SK-N-SH (cell line): ENCODE results near the gene TGFB3. TPM values are rescaled to one million over a fixed set of nuclear protein-coding genes. Genes with fewer than 3 reads are reported as not detected.

Source experiments
- CTCF ChIA-PET: fragments of 300-600, 350-600 bp; formaldehyde crosslinking; extraction: SDS; loops from one replicate; lab custom pipeline; 2021; lab: Yijun Ruan, JAX
- POLR2A ChIA-PET: fragments of 350-600 bp; sonication (Branson Sonifier 250); formaldehyde crosslinking; extraction: SDS; loops from one replicate; lab custom pipeline; 2020; ENCODE audit warnings: antibody characterized with exemption, inconsistent platforms; lab: Yijun Ruan, JAX
- DNase-seq: peaks from one replicate; pipeline ENCODE4 v3.0.0; 2012
- H2AFZ ChIP-seq: fragments of 200-600 bp; sonication (generic); 2 replicates; pipeline ENCODE4 v1.8.1; 2016; ENCODE audit warnings: antibody characterized with exemption, mild to moderate bottlenecking, low read depth
- H3F3A ChIP-seq: fragments of 200-600 bp; sonication (generic); replicated peaks from 2 replicates; pipeline ENCODE3; 2016; ENCODE audit warnings: antibody characterized with exemption, mild to moderate bottlenecking; ENCODE audit not compliant: insufficient read depth
- H3K27ac ChIP-seq, 2 experiments: fragments of 200-500 bp in 1 of 2; fragments of 200-600 bp in 1 of 2; sonication (Bioruptor generic) in 1 of 2; sonication (generic), shearing (Covaris generic) in 1 of 2; 2 replicates each; pipeline versions ENCODE4 v1.5.1 to v1.6.1; 2014 to 2016; ENCODE audit warnings: low read depth in 2 of 2, inconsistent platforms in 1 of 2, low read length in 1 of 2, mild to moderate bottlenecking in 1 of 2, mixed read lengths in 1 of 2
- H3K27me3 ChIP-seq: fragments of 200-600 bp; sonication (generic), shearing (Covaris generic); 2 replicates; pipeline ENCODE4 v1.6.1; 2016; ENCODE audit warnings: mixed run types; ENCODE audit not compliant: insufficient read depth
- H3K36me3 ChIP-seq, 2 experiments: fragments of 200-500 bp in 1 of 2; fragments of 200-600 bp in 1 of 2; sonication (Bioruptor generic) in 1 of 2; sonication (generic) in 1 of 2; replicated peaks in 1 of 2; 2 replicates each; pipeline versions ENCODE3 to v1.5.1; 2014 to 2016; ENCODE audit warnings: low read length in 1 of 2, mild to moderate bottlenecking in 1 of 2; ENCODE audit not compliant: insufficient read depth in 2 of 2, control insufficient read depth in 1 of 2
- H3K4me1 ChIP-seq, 2 experiments: fragments of 200-500 bp in 1 of 2; fragments of 200-600 bp in 1 of 2; sonication (Bioruptor generic) in 1 of 2; sonication (generic), shearing (Covaris generic) in 1 of 2; 2 replicates each; pipeline versions ENCODE4 v1.5.1 to v1.6.1; 2014 to 2016; ENCODE audit warnings: low read depth in 1 of 2, low read length in 1 of 2, mixed run types in 1 of 2; ENCODE audit not compliant: insufficient read depth in 2 of 2, control insufficient read depth in 1 of 2
- H3K4me2 ChIP-seq: fragments of 200-600 bp; sonication (generic), shearing (Covaris generic); 2 replicates; pipeline ENCODE4 v1.6.1; 2017; ENCODE audit warnings: mixed run types
- H3K4me3 ChIP-seq, 2 experiments: fragments of 200-500 bp in 1 of 2; fragments of 200-600 bp in 1 of 2; sonication (Bioruptor generic) in 1 of 2; sonication (generic), shearing (Covaris generic) in 1 of 2; 2 replicates each; pipeline versions ENCODE4 v1.5.1 to v1.8.1; 2014 to 2016; ENCODE audit warnings: low read depth in 2 of 2, inconsistent platforms in 1 of 2, low read length in 1 of 2, mild to moderate bottlenecking in 1 of 2, mixed read lengths in 1 of 2, moderate library complexity in 1 of 2
- H3K79me2 ChIP-seq: fragments of 200-600 bp; sonication (generic); 2 replicates; pipeline ENCODE4 v1.8.1; 2017; ENCODE audit warnings: mild to moderate bottlenecking; ENCODE audit not compliant: insufficient read depth
- H3K9ac ChIP-seq: fragments of 200-600 bp; sonication (generic); 2 replicates; pipeline ENCODE4 v1.6.1; 2017; ENCODE audit warnings: mixed run types
- H3K9me2 ChIP-seq: fragments of 200-600 bp; sonication (generic); 2 replicates; pipeline ENCODE4 v1.6.1; 2017; ENCODE audit warnings: mixed run types
- H3K9me3 ChIP-seq: fragments of 200-600 bp; sonication (generic); 2 replicates; pipeline ENCODE4 v1.6.1; 2017; ENCODE audit warnings: mixed run types, mild to moderate bottlenecking, moderate library complexity
- H4K20me1 ChIP-seq: fragments of 200-600 bp; sonication (generic); 2 replicates; pipeline ENCODE4 v1.6.1; 2017; ENCODE audit warnings: mild to moderate bottlenecking, mixed run types; ENCODE audit not compliant: insufficient read depth
- EZH2phosphoT487 ChIP-seq: fragments of 200-600 bp; sonication (generic); IDR thresholded peaks from 2 replicates; pipeline ENCODE4 v1.6.1; 2017; ENCODE audit warnings: low read depth, mixed run types, mild to moderate bottlenecking, antibody characterized with exemption, moderate library complexity, borderline replicate concordance
- FOSL2 ChIP-seq: IDR thresholded peaks from 2 replicates; pipeline ENCODE4 v1.4.0; 2012; ENCODE audit warnings: low read depth, mild to moderate bottlenecking, moderate library complexity, borderline replicate concordance
- FOXJ3 ChIP-seq: sonication (generic); formaldehyde crosslinking; IDR thresholded peaks from 2 replicates; pipeline ENCODE4 v1.5.1; 2020; ENCODE audit warnings: mild to moderate bottlenecking, missing genetic modification reagents
- FOXM1 ChIP-seq: IDR thresholded peaks from 2 replicates; pipeline ENCODE4 v1.4.0; 2012; ENCODE audit warnings: low read depth, mild to moderate bottlenecking
- GABPA ChIP-seq: IDR thresholded peaks from 2 replicates; pipeline ENCODE4 v1.4.0; 2012; ENCODE audit warnings: low read depth, mild to moderate bottlenecking
- GATA2 ChIP-seq: sonication (generic); formaldehyde crosslinking; IDR thresholded peaks from 2 replicates; pipeline ENCODE4 v1.5.0; 2020; ENCODE audit warnings: mild to moderate bottlenecking, missing genetic modification reagents
- MEF2A ChIP-seq: IDR thresholded peaks from 2 replicates; pipeline ENCODE4 v1.4.0; 2012; ENCODE audit warnings: low read depth, borderline replicate concordance
- PBX3 ChIP-seq: IDR thresholded peaks from 2 replicates; pipeline ENCODE4; 2012
- POLR2AphosphoS5 ChIP-seq: IDR thresholded peaks from 2 replicates; pipeline ENCODE4 v1.6.1; 2012; ENCODE audit warnings: low read depth, low read length
- RAD21 ChIP-seq: IDR thresholded peaks from 2 replicates; pipeline ENCODE4 v1.6.1; 2012; ENCODE audit warnings: mild to moderate bottlenecking, low read length
- RCOR1 ChIP-seq: fragments of 150-350 bp; IDR thresholded peaks from 2 replicates; pipeline ENCODE4 v1.6.1; 2017; ENCODE audit warnings: antibody characterized with exemption, low read length
- SIN3A ChIP-seq: IDR thresholded peaks from 2 replicates; pipeline ENCODE4 v1.6.1; 2012; ENCODE audit warnings: low read depth, mild to moderate bottlenecking, low read length, moderate library complexity, borderline replicate concordance
- TCF12 ChIP-seq: IDR thresholded peaks from 2 replicates; pipeline ENCODE4 v1.4.0; 2012
- TEAD4 ChIP-seq: IDR thresholded peaks from 2 replicates; pipeline ENCODE4 v1.4.0; 2012; ENCODE audit warnings: mild to moderate bottlenecking, borderline replicate concordance; ENCODE audit not compliant: insufficient read depth
- WGBS: methylation state at CpG from one replicate; pipeline ENCODE4 v1.1.6; 2017; ENCODE audit warnings: low lambda C conversion rate; 5-methylcytosine and 5-hydroxymethylcytosine counted together
- polyA plus RNA-seq, 3 experiments: library from polyadenylated mRNA; depleted of rRNA; stranded (reverse); fragments of >200 nt; gene quantifications; 2 replicates each; pipeline ENCODE4 v1.2.3, GENCODE V29; 2012
- TF ChIP-seq, protein P1 (sequence below): fragments of 200-600 bp; sonication (generic); IDR thresholded peaks from 2 replicates; pipeline ENCODE4 v1.6.1; 2017; ENCODE audit warnings: antibody characterized with exemption, mild to moderate bottlenecking, moderate library complexity
- TF ChIP-seq, protein P2 (sequence below): fragments of 150-350 bp; IDR thresholded peaks from 2 replicates; pipeline ENCODE4 v1.6.1; 2016; ENCODE audit warnings: mild to moderate bottlenecking, low read depth, low read length

Gene TGFB3
- polyA plus RNA-seq, 1 of the 3 experiments (the other 2 are of a cell fraction), result 7.6 TPM

DNA sequence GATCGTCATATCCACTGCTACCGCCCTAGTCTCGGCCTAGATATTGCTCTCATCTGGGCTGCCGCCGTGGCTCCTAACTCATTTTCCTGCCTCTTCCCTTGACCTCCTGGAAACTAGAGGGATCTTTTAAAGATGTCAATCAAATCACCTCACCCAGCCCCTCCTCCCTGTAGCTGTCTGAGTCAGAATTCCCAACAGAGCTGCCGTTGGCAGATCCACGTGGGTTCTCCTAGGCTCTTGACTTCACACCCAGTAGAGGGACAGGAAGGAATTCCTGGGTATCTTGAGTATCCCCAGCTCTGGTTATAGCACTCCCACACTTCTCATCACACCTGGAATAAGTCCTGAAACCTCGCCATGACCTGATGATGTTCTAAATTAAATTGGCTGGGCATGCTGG lies 11.9 kb downstream of the TGFB3 start:
- Histone ChIP-seq H2AFZ (no peak overlapping the region), H3K4me2 (no peak overlapping the region), H3K27me3 (no peaks in the 10 kb centered on the region), H3K4me1 (peaks cover 0 to 25% of the 10 kb centered on the region in 2 experiments; a peak in 2 of 4 replicates), H3K9ac (no peak overlapping the region), H3F3A (no peaks in the 10 kb centered on the region), H3K27ac (no peak overlapping the region)
- 79% methylated on average over 8 of the region's 8 CpGs for WGBS
- DNase-seq, result no peak
- no peak for TF ChIP-seq POLR2AphosphoS5
- no peak for TF ChIP-seq FOXJ3
- TF ChIP-seq, all 33 proteins: peak for 0
- H4K20me1 ChIP-seq, result no peaks in the 10 kb centered on the region
- H3K9me2 ChIP-seq, result no peaks in the 10 kb centered on the region
- no peaks in the 10 kb centered on the region for H3K9me3 ChIP-seq
- POLR2A ChIA-PET, result no interaction called here
- no peak overlapping the region for H3K4me3 ChIP-seq
- H3K36me3 ChIP-seq, result peaks cover 0 to 2% of the 10 kb centered on the region in 2 experiments
- CTCF ChIA-PET, result interaction anchor here (0.7 to 19.6 kb wide), 8 partner anchors 11 to 261 kb away, joined by 3 to 550 read pairs (median 3); partner anchors contain the start of gene TGFB3
- no peaks in the 10 kb centered on the region for H3K79me2 ChIP-seq

DNA sequence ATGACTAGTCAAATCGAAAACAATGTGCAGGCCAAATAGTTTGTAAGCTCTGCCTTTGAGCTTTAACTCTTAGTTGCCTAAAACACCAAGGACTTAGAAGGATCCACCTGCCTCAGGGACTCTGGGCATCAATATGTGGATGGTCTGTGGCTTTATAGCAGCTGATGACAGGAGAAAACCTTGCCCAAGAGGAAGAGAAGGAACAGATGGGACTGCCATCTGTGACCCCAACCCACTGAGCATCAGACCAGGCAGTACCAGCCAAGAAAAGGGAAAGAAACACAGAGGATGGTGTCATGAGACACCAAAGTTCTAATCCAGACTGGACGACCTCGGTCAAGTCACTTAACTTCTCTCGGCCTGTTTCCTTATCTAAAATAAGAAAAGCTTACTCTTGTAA lies 12.7 kb downstream of the TGFB3 start:
- Histone ChIP-seq H3K4me3 (no peak overlapping the region), H3K36me3 (peaks cover 0 to 2% of the 10 kb centered on the region in 2 experiments), H3K27ac (no peak overlapping the region), H3K9ac (no peak overlapping the region), H3K9me3 (no peaks in the 10 kb centered on the region), H3K9me2 (no peaks in the 10 kb centered on the region), H3K4me2 (no peak overlapping the region), H3F3A (no peaks in the 10 kb centered on the region), H2AFZ (no peak overlapping the region), H3K4me1 (peaks cover 0 to 32% of the 10 kb centered on the region in 2 experiments; a peak in 2 of 4 replicates), H3K79me2 (no peaks in the 10 kb centered on the region), H3K27me3 (no peaks in the 10 kb centered on the region), H4K20me1 (no peaks in the 10 kb centered on the region)
- 92% methylated on average over 4 of the region's 4 CpGs for WGBS
- DNase-seq, result no peak
- CTCF ChIA-PET, result interaction anchor here (1.1 to 19.6 kb wide), 4 partner anchors 11 to 260 kb away, joined by 3 to 550 read pairs (median 34); partner anchors contain the start of gene TGFB3
- POLR2A ChIA-PET, result no interaction called here
- TF ChIP-seq GATA2 (CRISPR knock-in tag) (no peak), RAD21 (no peak), RCOR1 (no peak), EZH2phosphoT487 (no peak), GABPA (no peak), TCF12 (no peak), FOXM1 (no peak), MEF2A (no peak), PBX3 (no peak), SIN3A (no peak), TEAD4 (no peak), POLR2AphosphoS5 (no peak), FOSL2 (no peak)
- TF ChIP-seq, protein P1, sequence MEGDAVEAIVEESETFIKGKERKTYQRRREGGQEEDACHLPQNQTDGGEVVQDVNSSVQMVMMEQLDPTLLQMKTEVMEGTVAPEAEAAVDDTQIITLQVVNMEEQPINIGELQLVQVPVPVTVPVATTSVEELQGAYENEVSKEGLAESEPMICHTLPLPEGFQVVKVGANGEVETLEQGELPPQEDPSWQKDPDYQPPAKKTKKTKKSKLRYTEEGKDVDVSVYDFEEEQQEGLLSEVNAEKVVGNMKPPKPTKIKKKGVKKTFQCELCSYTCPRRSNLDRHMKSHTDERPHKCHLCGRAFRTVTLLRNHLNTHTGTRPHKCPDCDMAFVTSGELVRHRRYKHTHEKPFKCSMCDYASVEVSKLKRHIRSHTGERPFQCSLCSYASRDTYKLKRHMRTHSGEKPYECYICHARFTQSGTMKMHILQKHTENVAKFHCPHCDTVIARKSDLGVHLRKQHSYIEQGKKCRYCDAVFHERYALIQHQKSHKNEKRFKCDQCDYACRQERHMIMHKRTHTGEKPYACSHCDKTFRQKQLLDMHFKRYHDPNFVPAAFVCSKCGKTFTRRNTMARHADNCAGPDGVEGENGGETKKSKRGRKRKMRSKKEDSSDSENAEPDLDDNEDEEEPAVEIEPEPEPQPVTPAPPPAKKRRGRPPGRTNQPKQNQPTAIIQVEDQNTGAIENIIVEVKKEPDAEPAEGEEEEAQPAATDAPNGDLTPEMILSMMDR, result no peak
- TF ChIP-seq, protein P2, sequence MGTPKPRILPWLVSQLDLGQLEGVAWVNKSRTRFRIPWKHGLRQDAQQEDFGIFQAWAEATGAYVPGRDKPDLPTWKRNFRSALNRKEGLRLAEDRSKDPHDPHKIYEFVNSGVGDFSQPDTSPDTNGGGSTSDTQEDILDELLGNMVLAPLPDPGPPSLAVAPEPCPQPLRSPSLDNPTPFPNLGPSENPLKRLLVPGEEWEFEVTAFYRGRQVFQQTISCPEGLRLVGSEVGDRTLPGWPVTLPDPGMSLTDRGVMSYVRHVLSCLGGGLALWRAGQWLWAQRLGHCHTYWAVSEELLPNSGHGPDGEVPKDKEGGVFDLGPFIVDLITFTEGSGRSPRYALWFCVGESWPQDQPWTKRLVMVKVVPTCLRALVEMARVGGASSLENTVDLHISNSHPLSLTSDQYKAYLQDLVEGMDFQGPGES, result no peak
